Spleen (tissue), 11 donors: ENCODE results near the gene MATK. TPM values are rescaled to one million over a fixed set of nuclear protein-coding genes. Genes with fewer than 3 reads are reported as not detected.
"Not testable (repeated sequence)": the region's sequence is repeated elsewhere in the genome, so short reads cannot be mapped to it uniquely, and the experiment has no call there.

ENCODE experiments used
- DNase-seq: peaks from one replicate; pipeline ENCODE4 v3.0.0-alpha.2; 2020
- H3K27ac ChIP-seq, 8 donors: fragments of 200-600 bp; sonication (generic) in 7 of 8; 1 replicate in 4 of 8; 2 replicates in 4 of 8; pipeline versions ENCODE4 v1.5.0 to v1.8.0; 2016 to 2021; ENCODE audit warnings: inconsistent platforms in 4 of 8, mild to moderate bottlenecking in 4 of 8, moderate library complexity in 1 of 8
- H3K27me3 ChIP-seq, 7 donors: fragments of 200-600 bp; sonication (generic) in 6 of 7; replicated peaks in 1 of 7; 1 replicate in 4 of 7; 2 replicates in 3 of 7; pipeline versions ENCODE4 v1.5.0 to v1.8.0; 2016 to 2021; ENCODE audit warnings: inconsistent platforms in 3 of 7, mild to moderate bottlenecking in 1 of 7
- H3K36me3 ChIP-seq, 6 donors: fragments of 200-600 bp; sonication (generic) in 5 of 6; 1 replicate in 4 of 6; 2 replicates in 2 of 6; pipeline versions ENCODE4 v1.5.0 to v1.8.0; 2016 to 2021; ENCODE audit warnings: inconsistent platforms in 2 of 6
- H3K4me1 ChIP-seq, 6 donors: fragments of 200-600 bp; sonication (generic) in 5 of 6; 1 replicate in 3 of 6; 2 replicates in 3 of 6; pipeline versions ENCODE4 v1.5.0 to v1.8.0; 2016 to 2021; ENCODE audit warnings: inconsistent platforms in 3 of 6
- H3K4me3 ChIP-seq, 8 donors: fragments of 200-600 bp; sonication (generic) in 7 of 8; 1 replicate in 4 of 8; 2 replicates in 4 of 8; pipeline versions ENCODE4 v1.5.0 to v1.8.0; 2016 to 2021; ENCODE audit warnings: inconsistent platforms in 4 of 8, mild to moderate bottlenecking in 4 of 8, moderate library complexity in 2 of 8
- H3K9me3 ChIP-seq, 8 donors: fragments of 200-600 bp; sonication (generic) in 7 of 8; 1 replicate in 4 of 8; 2 replicates in 4 of 8; pipeline versions ENCODE4 v1.5.0 to v1.8.0; 2016 to 2021; ENCODE audit warnings: inconsistent platforms in 4 of 8
- POLR2A ChIP-seq, 3 donors: fragments of 450-650 bp; IDR thresholded peaks; one replicate each; pipeline ENCODE4 v1.5.1; 2017; ENCODE audit warnings: antibody characterized with exemption in 3 of 3, mild to moderate bottlenecking in 1 of 3
- POLR2AphosphoS5 ChIP-seq, 3 donors: sonication (generic); formaldehyde crosslinking; IDR thresholded peaks; one replicate each; pipeline ENCODE4 v1.5.1; 2017; ENCODE audit warnings: antibody characterized with exemption in 3 of 3
- WGBS, 5 donors: extraction: QIAGEN DNeasy Blood & Tissue Kit in 3 of 5; methylation state at CpG; one replicate each; pipeline versions ENCODE4 v1.1.5 to v1.1.7; 2013 to 2018; 5-methylcytosine and 5-hydroxymethylcytosine counted together
- intact Hi-C: fragments of 100-400 bp; cut with DNase I; formaldehyde crosslinking; loops from one replicate; pipeline ENCODE4 v1.15.0; 2023; ENCODE audit warnings: low total_unique reads
- polyA plus RNA-seq, 3 donors: library from polyadenylated mRNA; stranded (reverse); fragments of 200-250 nt; gene quantifications; one replicate each; pipeline ENCODE4 v1.2.1, GENCODE V29; 2013
- total RNA-seq, 7 donors: library from RNA; depleted of rRNA in 3 of 7; stranded (reverse); fragments of >200 nt in 3 of 7; fragmentation: NEBNext Ultra II Directional in 4 of 7; extraction: Animal tissue kit (Norgen Biotek cat#: 25700) in 4 of 7; gene quantifications; one replicate each; pipeline versions ENCODE4 v1.1.0 to v1.2.1, GENCODE V29; 2016 to 2021
- TF ChIP-seq, protein P1 (sequence below), 11 experiments: fragments of 200-600 bp in 7 of 11; fragments of 450-650 bp in 4 of 11; sonication (generic) in 4 of 11; IDR thresholded peaks in 8 of 11; conservative IDR thresholded peaks in 3 of 11; 1 replicate in 7 of 11; 2 replicates in 4 of 11; pipeline versions ENCODE4 v1.4.0 to v1.8.0; 2016 to 2021; ENCODE audit warnings: antibody characterized with exemption in 11 of 11, inconsistent platforms in 4 of 11, mild to moderate bottlenecking in 1 of 11
- donor health status: healthy with polysubstance abuse.
- donor health status: DM: no; HTN: no; CAD: no; lungs with moderate emphysema.
- donor health status: DM: no; HTN: no; CAD: no.
- donor health status: Bipolar disorder and iron deficiency.
- donor health status: healthy.
- donor health status: DM: no; HTN: no; CAD: no.
- donor health status: DM: yes; HTN: yes; CAD: no.

MATK gene
- total and polyA plus RNA-seq, 10 donors = 8.1 to 22.6 (median 16.6) TPM

DNA sequence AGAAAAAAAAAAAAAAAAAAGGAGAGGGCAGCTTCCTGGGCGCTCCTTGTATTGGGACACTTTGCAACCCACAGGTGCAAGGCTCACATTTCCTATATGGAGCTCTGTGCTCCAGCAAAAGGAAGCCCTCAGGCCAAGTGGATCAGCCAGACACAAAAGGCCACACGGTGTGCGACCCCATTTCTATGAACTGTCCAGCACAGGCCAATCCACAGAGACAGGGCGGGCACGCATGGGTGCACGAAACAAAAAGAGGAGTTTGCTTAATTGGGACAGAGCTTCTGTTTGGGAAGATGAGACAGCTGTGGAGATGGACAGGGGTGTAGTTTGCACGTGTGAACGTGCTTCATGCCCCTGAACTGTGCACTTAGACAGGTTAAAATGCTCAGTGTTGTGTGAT, 31.6 kb upstream of the MATK start:
- no peak overlapping the region for H3K4me3 ChIP-seq
- H3K9me3 ChIP-seq = no peaks in the 10 kb centered on the region
- TF ChIP-seq POLR2AphosphoS5 (IDR thresholded peaks at IDR 0.05) (no peak), POLR2A (IDR thresholded peaks at IDR 0.05) (no peak)
- TF ChIP-seq, protein P1, sequence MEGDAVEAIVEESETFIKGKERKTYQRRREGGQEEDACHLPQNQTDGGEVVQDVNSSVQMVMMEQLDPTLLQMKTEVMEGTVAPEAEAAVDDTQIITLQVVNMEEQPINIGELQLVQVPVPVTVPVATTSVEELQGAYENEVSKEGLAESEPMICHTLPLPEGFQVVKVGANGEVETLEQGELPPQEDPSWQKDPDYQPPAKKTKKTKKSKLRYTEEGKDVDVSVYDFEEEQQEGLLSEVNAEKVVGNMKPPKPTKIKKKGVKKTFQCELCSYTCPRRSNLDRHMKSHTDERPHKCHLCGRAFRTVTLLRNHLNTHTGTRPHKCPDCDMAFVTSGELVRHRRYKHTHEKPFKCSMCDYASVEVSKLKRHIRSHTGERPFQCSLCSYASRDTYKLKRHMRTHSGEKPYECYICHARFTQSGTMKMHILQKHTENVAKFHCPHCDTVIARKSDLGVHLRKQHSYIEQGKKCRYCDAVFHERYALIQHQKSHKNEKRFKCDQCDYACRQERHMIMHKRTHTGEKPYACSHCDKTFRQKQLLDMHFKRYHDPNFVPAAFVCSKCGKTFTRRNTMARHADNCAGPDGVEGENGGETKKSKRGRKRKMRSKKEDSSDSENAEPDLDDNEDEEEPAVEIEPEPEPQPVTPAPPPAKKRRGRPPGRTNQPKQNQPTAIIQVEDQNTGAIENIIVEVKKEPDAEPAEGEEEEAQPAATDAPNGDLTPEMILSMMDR (IDR thresholded peaks at IDR 0.05 in 8 of 11, conservative IDR thresholded peaks at IDR 0.05 in 3 of 11) = no peak
- H3K4me1 ChIP-seq = peaks cover 11 to 67% (median 31%) of the 10 kb centered on the region in 6 donors
- no peak for DNase-seq
- 87 to 90% (median 89%) methylated on average over 8 of the region's 8 CpGs for WGBS, 5 donors
- H3K27ac ChIP-seq = no peak overlapping the region
- intact Hi-C loops = no loop called here
- peaks cover 0 to 5% (median 0%) of the 10 kb centered on the region in 7 donors for H3K27me3 ChIP-seq
- H3K36me3 ChIP-seq = no peaks in the 10 kb centered on the region

DNA sequence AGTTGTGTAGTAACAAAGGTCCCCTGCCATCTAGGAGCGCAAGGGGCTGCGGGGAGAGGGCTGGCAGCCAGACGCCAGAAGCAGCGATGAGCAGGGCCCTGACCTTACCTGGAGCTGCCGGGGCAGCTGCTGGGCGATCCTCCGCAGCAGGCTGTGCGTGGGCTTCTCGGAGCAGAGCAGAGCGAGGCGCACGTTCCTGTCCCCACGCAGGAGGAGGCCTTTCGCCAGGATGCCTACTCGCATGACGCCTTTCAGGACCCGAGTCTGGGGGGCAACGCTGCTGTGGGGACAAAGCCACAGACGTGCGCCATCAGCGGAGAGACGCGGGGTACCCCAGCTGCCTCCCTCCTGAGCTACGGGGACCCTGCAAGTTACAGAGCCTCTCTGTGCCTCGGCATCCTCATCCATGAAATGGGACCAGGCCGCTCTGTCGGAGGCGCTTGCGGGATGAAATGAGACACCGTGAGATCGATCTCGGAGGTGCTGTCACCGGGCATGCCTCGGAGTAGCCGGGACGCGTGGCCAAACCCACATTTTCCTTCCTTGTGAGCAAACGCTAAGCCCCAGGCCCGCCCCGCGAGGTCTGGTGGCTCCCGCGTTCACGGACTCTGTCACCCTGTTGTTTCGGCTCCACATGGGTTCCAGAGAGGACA, 30.5 kb upstream of the MATK start:
- TF ChIP-seq POLR2A (IDR thresholded peaks at IDR 0.05) = no peak
- TF ChIP-seq POLR2AphosphoS5 (IDR thresholded peaks at IDR 0.05) = no peak
- TF ChIP-seq, protein P1 (IDR thresholded peaks at IDR 0.05 in 8 of 11, conservative IDR thresholded peaks at IDR 0.05 in 3 of 11) = no peak
- no peaks in the 10 kb centered on the region for H3K9me3 ChIP-seq
- no peak for DNase-seq
- H3K27ac ChIP-seq = no peak overlapping the region
- intact Hi-C loops = no loop called here
- H3K27me3 ChIP-seq = no peaks in the 10 kb centered on the region
- peaks cover 19 to 67% (median 33%) of the 10 kb centered on the region in 6 donors for H3K4me1 ChIP-seq
- H3K36me3 ChIP-seq = no peaks in the 10 kb centered on the region
- no peak overlapping the region for H3K4me3 ChIP-seq
- 93 to 97% (median 93%) methylated on average over 37 to 45 of the region's 45 CpGs for WGBS, 5 donors

DNA sequence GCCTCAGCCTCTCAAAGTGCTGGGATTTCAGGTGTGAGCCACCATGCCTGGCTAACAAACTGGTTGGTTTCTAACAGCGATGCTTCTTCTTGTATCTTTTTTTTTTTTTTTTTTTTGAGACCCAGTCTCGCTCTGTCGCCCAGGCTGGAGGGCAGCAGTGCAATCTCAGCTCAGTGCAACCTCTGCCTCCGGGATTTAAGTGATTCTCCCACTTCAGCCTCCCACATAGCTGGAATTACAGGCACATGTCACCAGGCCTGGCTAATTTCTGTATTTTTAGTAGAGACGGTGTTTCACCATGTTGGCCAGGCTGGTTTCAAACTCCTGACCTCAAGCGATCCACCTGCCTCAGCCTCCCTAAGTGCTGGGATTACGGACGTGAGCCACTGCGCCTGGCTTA, 30.0 kb upstream of the MATK start:
- DNase-seq, H3K27ac ChIP-seq, H3K36me3 ChIP-seq, H3K9me3 ChIP-seq, H3K4me3 ChIP-seq, intact Hi-C loops, H3K27me3 ChIP-seq: not testable (repeated sequence)
- 95 to 97% (median 95%) methylated on average over 9 of the region's 9 CpGs for WGBS, 5 donors
- peaks cover 24 to 68% (median 38%) of the 10 kb centered on the region in 6 donors for H3K4me1 ChIP-seq

DNA sequence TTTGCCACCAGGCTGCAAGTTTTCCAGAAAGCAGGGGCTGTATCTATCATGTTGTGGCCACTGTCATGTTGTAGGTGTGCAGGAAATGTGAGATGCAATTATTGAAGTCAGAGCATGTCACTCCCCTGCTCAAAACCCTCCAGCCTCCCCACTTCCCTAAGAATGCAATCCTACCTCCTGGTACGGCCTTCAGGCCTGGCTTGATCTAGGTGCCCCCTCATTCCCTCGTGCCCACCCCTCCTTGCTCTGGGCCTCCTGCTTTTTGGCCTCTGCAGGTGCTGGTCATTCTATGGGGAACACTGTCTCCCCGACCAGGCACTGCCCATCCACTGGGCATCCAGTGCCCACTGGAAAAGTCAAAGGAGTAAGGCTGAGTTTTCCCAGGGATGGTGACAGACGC, 28.5 kb upstream of the MATK start:
- H3K9me3 ChIP-seq = no peaks in the 10 kb centered on the region
- H3K27me3 ChIP-seq = no peaks in the 10 kb centered on the region
- intact Hi-C loops = no loop called here
- H3K4me3 ChIP-seq = no peak overlapping the region
- H3K27ac ChIP-seq = peak overlapping the region in 4 of 8 donors; percentile 80 to 90 (median 87)
- peaks cover 31 to 81% (median 51%) of the 10 kb centered on the region in 6 donors for H3K4me1 ChIP-seq
- TF ChIP-seq POLR2A (IDR thresholded peaks at IDR 0.05) (no peak), POLR2AphosphoS5 (IDR thresholded peaks at IDR 0.05) (no peak)
- TF ChIP-seq, protein P1 (IDR thresholded peaks at IDR 0.05 in 8 of 11, conservative IDR thresholded peaks at IDR 0.05 in 3 of 11) = no peak
- WGBS, 5 donors = 90 to 99% (median 98%) methylated on average over 4 of the region's 4 CpGs
- no peak for DNase-seq
- no peaks in the 10 kb centered on the region for H3K36me3 ChIP-seq
